ENCODE results near the gene FAM234B. TPM values are rescaled to one million over a fixed set of nuclear protein-coding genes. Genes with fewer than 3 reads are reported as not detected.

FAM234B gene
- total and polyA plus RNA-seq, 2 donors from 2014 or later, result 9.6 TPM

GRCh38 chr12:13116259-13116658 is 72.1 kb downstream of the FAM234B start:
- intact Hi-C loops (cut with DNase I), result no loop called here
- H3K36me3 ChIP-seq (ENCODE audit: control insufficient read depth in 2 of 3, insufficient read depth in 3 of 3, low read length in 3 of 3), result no peaks in the 10 kb centered on the region
- FAIRE-seq (no peak), DNase-seq (peak in 3 of 5 donors; percentile 36 to 57 (median 55))
- H3K9ac ChIP-seq (ENCODE audit: low read length in 3 of 3), result no peak overlapping the region
- TF ChIP-seq CTCF (IDR thresholded peaks at IDR 0.05; ENCODE audit: borderline replicate concordance, extremely low read depth, insufficient read depth), result no peak
- peaks cover 0 to 6% (median 0%) of the 10 kb centered on the region in 3 donors for H3K4me1 ChIP-seq (ENCODE audit: control insufficient read depth in 2 of 3, insufficient read depth in 2 of 3, low read depth in 1 of 3, low read length in 3 of 3)
- H3K4me3 ChIP-seq (ENCODE audit: low read length in 3 of 3), result no peak overlapping the region
- peaks cover 0 to 3% (median 2%) of the 10 kb centered on the region in 3 donors for H3K9me3 ChIP-seq (ENCODE audit: control insufficient read depth in 2 of 3, insufficient read depth in 1 of 3, low read length in 3 of 3)
- H3K27ac ChIP-seq (ENCODE audit: low read depth in 2 of 2, low read length in 2 of 2), result no peak overlapping the region
- no peaks in the 10 kb centered on the region for H3K27me3 ChIP-seq (ENCODE audit: control insufficient read depth, insufficient read depth, low read length)

GRCh38 chr12:13117029-13117428 is 72.8 kb downstream of the FAM234B start:
- DNase-seq (peak in 1 of 5 donors; percentile 47), FAIRE-seq (no peak)
- Histone ChIP-seq H3K27ac (ENCODE audit: low read depth in 2 of 2, low read length in 2 of 2) (no peak overlapping the region), H3K9me3 (ENCODE audit: control insufficient read depth in 2 of 3, insufficient read depth in 1 of 3, low read length in 3 of 3) (peaks cover 0 to 1% (median under 1%) of the 10 kb centered on the region in 3 donors), H3K4me1 (ENCODE audit: control insufficient read depth in 2 of 3, insufficient read depth in 2 of 3, low read depth in 1 of 3, low read length in 3 of 3) (peaks cover 0 to 6% (median 0%) of the 10 kb centered on the region in 3 donors), H3K27me3 (ENCODE audit: control insufficient read depth, insufficient read depth, low read length) (no peaks in the 10 kb centered on the region), H3K9ac (ENCODE audit: low read length in 3 of 3) (no peak overlapping the region), H3K36me3 (ENCODE audit: control insufficient read depth in 2 of 3, insufficient read depth in 3 of 3, low read length in 3 of 3) (no peaks in the 10 kb centered on the region), H3K4me3 (ENCODE audit: low read length in 3 of 3) (no peak overlapping the region)
- intact Hi-C loops (cut with DNase I), result no loop called here
- no peak for TF ChIP-seq CTCF (IDR thresholded peaks at IDR 0.05; ENCODE audit: borderline replicate concordance, extremely low read depth, insufficient read depth)

- Histone ChIP-seq H3K36me3 (ENCODE audit: control insufficient read depth in 2 of 3, insufficient read depth in 3 of 3, low read length in 3 of 3) (no peaks in the 10 kb centered on the region), H3K27me3 (ENCODE audit: control insufficient read depth, insufficient read depth, low read length) (no peaks in the 10 kb centered on the region), H3K4me1 (ENCODE audit: control insufficient read depth in 2 of 3, insufficient read depth in 2 of 3, low read depth in 1 of 3, low read length in 3 of 3) (no peaks in the 10 kb centered on the region), H3K9ac (ENCODE audit: low read length in 3 of 3) (no peak overlapping the region), H3K9me3 (ENCODE audit: control insufficient read depth in 2 of 3, insufficient read depth in 1 of 3, low read length in 3 of 3) (no peaks in the 10 kb centered on the region), H3K27ac (ENCODE audit: low read depth in 2 of 2, low read length in 2 of 2) (no peak overlapping the region), H3K4me3 (ENCODE audit: low read length in 3 of 3) (no peak overlapping the region)
- no peak for DNase-seq
- FAIRE-seq, result no peak
- intact Hi-C loops (cut with DNase I), result no loop called here
- TF ChIP-seq CTCF (IDR thresholded peaks at IDR 0.05; ENCODE audit: borderline replicate concordance, extremely low read depth, insufficient read depth), result no peak
These were observed 75.6 kb downstream of the FAM234B start for GRCh38 chr12:13119826-13120225.

GRCh38 chr12:13120413-13120812 is 76.2 kb downstream of the FAM234B start:
- no peak overlapping the region for H3K27ac ChIP-seq (ENCODE audit: low read depth in 2 of 2, low read length in 2 of 2)
- DNase-seq (no peak), FAIRE-seq (no peak)
- H3K27me3 ChIP-seq (ENCODE audit: control insufficient read depth, insufficient read depth, low read length), result no peaks in the 10 kb centered on the region
- H3K9ac ChIP-seq (ENCODE audit: low read length in 3 of 3), result no peak overlapping the region
- H3K36me3 ChIP-seq (ENCODE audit: control insufficient read depth in 2 of 3, insufficient read depth in 3 of 3, low read length in 3 of 3), result no peaks in the 10 kb centered on the region
- H3K4me3 ChIP-seq (ENCODE audit: low read length in 3 of 3), result no peak overlapping the region
- intact Hi-C loops (cut with DNase I), result no loop called here
- TF ChIP-seq CTCF (IDR thresholded peaks at IDR 0.05; ENCODE audit: borderline replicate concordance, extremely low read depth, insufficient read depth), result no peak
- H3K9me3 ChIP-seq (ENCODE audit: control insufficient read depth in 2 of 3, insufficient read depth in 1 of 3, low read length in 3 of 3), result no peaks in the 10 kb centered on the region
- H3K4me1 ChIP-seq (ENCODE audit: control insufficient read depth in 2 of 3, insufficient read depth in 2 of 3, low read depth in 1 of 3, low read length in 3 of 3), result no peaks in the 10 kb centered on the region
